GM19372 (cell line): ENCODE measurements around the gene NIPBL.
"Not testable (repeated sequence)": the region's sequence is repeated elsewhere in the genome, so short reads cannot be mapped to it uniquely, and the experiment has no call there.

Source experiments
- ATAC-seq: cut with Tn5 transposase; IDR thresholded peaks from one replicate; pipeline ENCODE4 v1.9.1; 2021; ENCODE audit warnings: mild to moderate bottlenecking, low read depth, moderate library complexity; ENCODE audit not compliant: unreplicated experiment

NIPBL gene

GRCh38 chr5:36877667-36878391 is 1.3 kb downstream of the NIPBL start:
- no peak for ATAC-seq

GRCh38 chr5:36878392-36879082 is 2.0 kb downstream of the NIPBL start:
- no peak for ATAC-seq

- ATAC-seq, result no peak
Observed at GRCh38 chr5:36879274-36880033, 2.9 kb downstream of the NIPBL start.

GRCh38 chr5:36880761-36881160 is 4.2 kb downstream of the NIPBL start:
- ATAC-seq, result no peak

- no peak for ATAC-seq
Observed at GRCh38 chr5:36881304-36881703, 4.7 kb downstream of the NIPBL start.

- ATAC-seq, result no peak
Observed at GRCh38 chr5:36881807-36882206, 5.2 kb downstream of the NIPBL start.

- no peak for ATAC-seq
Observed at GRCh38 chr5:36882250-36882649, 5.7 kb downstream of the NIPBL start.

- ATAC-seq, result peak; percentile 57
Observed at GRCh38 chr5:36883894-36884462, 7.4 kb downstream of the NIPBL start.

- ATAC-seq, result no peak
Observed at GRCh38 chr5:36885149-36885548, 8.6 kb downstream of the NIPBL start.

- ATAC-seq, result no peak
Observed at GRCh38 chr5:36885566-36886485, 9.3 kb downstream of the NIPBL start.

GRCh38 chr5:36886791-36887190 is 10.2 kb downstream of the NIPBL start:
- no peak for ATAC-seq

- ATAC-seq, result no peak
Observed at GRCh38 chr5:36887532-36887931, 11.0 kb downstream of the NIPBL start.

GRCh38 chr5:36888303-36888702 is 11.7 kb downstream of the NIPBL start:
- no peak for ATAC-seq

- no peak for ATAC-seq
Observed at GRCh38 chr5:36889264-36889663, 12.7 kb downstream of the NIPBL start.

GRCh38 chr5:36891266-36891665 is 14.7 kb downstream of the NIPBL start:
- ATAC-seq, result no peak

- ATAC-seq, result not testable (repeated sequence)
Observed at GRCh38 chr5:36892085-36892830, 15.7 kb downstream of the NIPBL start.

- no peak for ATAC-seq
Observed at GRCh38 chr5:36894954-36895353, 18.4 kb downstream of the NIPBL start.

- no peak for ATAC-seq
Observed at GRCh38 chr5:36896476-36896875, 19.9 kb downstream of the NIPBL start.

GRCh38 chr5:36897616-36898015 is 21.0 kb downstream of the NIPBL start:
- ATAC-seq, result no peak
